MM.1S (cell line): ENCODE data around the gene SLC17A7.

Source experiments
- DNase-seq: peaks from one replicate; pipeline ENCODE4 v3.0.0-alpha.2; 2015
- H2AFZ ChIP-seq: fragments of 300-600 bp; sonication (generic); 2 replicates; pipeline ENCODE4 v1.6.0; 2016; ENCODE audit warnings: antibody characterized with exemption, low read length
- H3F3A ChIP-seq: fragments of 300-600 bp; sonication (generic); 2 replicates; pipeline ENCODE4 v1.6.1; 2016; ENCODE audit warnings: mild to moderate bottlenecking, antibody characterized with exemption, low read length, moderate library complexity, mixed read lengths; ENCODE audit not compliant: insufficient read depth
- H3K27ac ChIP-seq: fragments of 300-600 bp; sonication (generic); 2 replicates; pipeline ENCODE4 v1.5.1; 2016; ENCODE audit warnings: mild to moderate bottlenecking, low read length
- H3K27me3 ChIP-seq: fragments of 300-600 bp; sonication (generic); replicated peaks from 2 replicates; pipeline ENCODE4 v1.6.0; 2016; ENCODE audit warnings: low read length; ENCODE audit not compliant: insufficient read depth
- H3K36me3 ChIP-seq: fragments of 300-600 bp; sonication (generic); replicated peaks from 2 replicates; pipeline ENCODE4 v1.6.1; 2016; ENCODE audit warnings: mild to moderate bottlenecking, low read length, mixed read lengths; ENCODE audit not compliant: insufficient read depth
- H3K4me1 ChIP-seq: fragments of 300-600 bp; sonication (generic); 2 replicates; pipeline ENCODE4 v1.6.1; 2016; ENCODE audit warnings: low read length, mixed read lengths
- H3K4me2 ChIP-seq: fragments of 300-600 bp; sonication (generic); 2 replicates; pipeline ENCODE4 v1.6.0; 2016; ENCODE audit warnings: low read depth, low read length
- H3K4me3 ChIP-seq: fragments of 300-600 bp; sonication (generic); 2 replicates; pipeline ENCODE4 v1.5.1; 2016; ENCODE audit warnings: low read length, mixed read lengths
- H3K79me2 ChIP-seq: fragments of 300-600 bp; sonication (generic); 2 replicates; pipeline ENCODE4 v1.6.1; 2016; ENCODE audit warnings: mixed run types, low read length, mixed read lengths
- H3K9ac ChIP-seq: fragments of 300-600 bp; sonication (generic); 2 replicates; pipeline ENCODE4 v1.6.1; 2016; ENCODE audit warnings: low read length, mixed read lengths
- H3K9me2 ChIP-seq: fragments of 300-600 bp; sonication (generic); replicated peaks from 2 replicates; pipeline ENCODE4 v1.6.1; 2016; ENCODE audit warnings: mild to moderate bottlenecking, low read length, mixed read lengths; ENCODE audit not compliant: insufficient read depth
- H3K9me3 ChIP-seq: fragments of 300-600 bp; sonication (generic); replicated peaks from 2 replicates; pipeline ENCODE4 v1.6.1; 2016; ENCODE audit warnings: mild to moderate bottlenecking, low read length, mixed read lengths; ENCODE audit not compliant: insufficient read depth
- H4K20me1 ChIP-seq: fragments of 300-600 bp; sonication (generic); 2 replicates; pipeline ENCODE4 v1.6.1; 2016; ENCODE audit warnings: mild to moderate bottlenecking, low read length, moderate library complexity, mixed read lengths; ENCODE audit not compliant: insufficient read depth
- EZH2 ChIP-seq: fragments of 300-600 bp; sonication (generic); optimal IDR thresholded peaks from 2 replicates; pipeline ENCODE3; 2017; ENCODE audit warnings: low read depth, mild to moderate bottlenecking, antibody characterized with exemption, low read length, mixed read lengths
- EZH2phosphoT487 ChIP-seq: fragments of 300-600 bp; sonication (generic); IDR thresholded peaks from 2 replicates; pipeline ENCODE4 v1.6.1; 2018; ENCODE audit warnings: antibody characterized with exemption, low read length
- TF ChIP-seq, protein P1 (sequence below): fragments of 300-600 bp; sonication (generic); IDR thresholded peaks from 2 replicates; pipeline ENCODE4 v1.5.1; 2016; ENCODE audit warnings: antibody characterized with exemption, low read length, mixed read lengths

SLC17A7 gene

GRCh38 chr19:49413348-49413747 is 28.0 kb downstream of the SLC17A7 start:
- Histone ChIP-seq H3K4me1 (peaks cover 8% of the 10 kb centered on the region), H3K27ac (no peak overlapping the region), H4K20me1 (no peaks in the 10 kb centered on the region), H3K9me3 (no peaks in the 10 kb centered on the region), H3K4me2 (no peak overlapping the region), H3K27me3 (peaks cover 55% of the 10 kb centered on the region), H3K9me2 (no peaks in the 10 kb centered on the region), H3K4me3 (no peak overlapping the region), H3F3A (no peaks in the 10 kb centered on the region), H3K9ac (no peak overlapping the region), H3K79me2 (no peaks in the 10 kb centered on the region), H3K36me3 (no peaks in the 10 kb centered on the region), H2AFZ (no peak overlapping the region)
- DNase-seq: no peak
- TF ChIP-seq, protein P1, sequence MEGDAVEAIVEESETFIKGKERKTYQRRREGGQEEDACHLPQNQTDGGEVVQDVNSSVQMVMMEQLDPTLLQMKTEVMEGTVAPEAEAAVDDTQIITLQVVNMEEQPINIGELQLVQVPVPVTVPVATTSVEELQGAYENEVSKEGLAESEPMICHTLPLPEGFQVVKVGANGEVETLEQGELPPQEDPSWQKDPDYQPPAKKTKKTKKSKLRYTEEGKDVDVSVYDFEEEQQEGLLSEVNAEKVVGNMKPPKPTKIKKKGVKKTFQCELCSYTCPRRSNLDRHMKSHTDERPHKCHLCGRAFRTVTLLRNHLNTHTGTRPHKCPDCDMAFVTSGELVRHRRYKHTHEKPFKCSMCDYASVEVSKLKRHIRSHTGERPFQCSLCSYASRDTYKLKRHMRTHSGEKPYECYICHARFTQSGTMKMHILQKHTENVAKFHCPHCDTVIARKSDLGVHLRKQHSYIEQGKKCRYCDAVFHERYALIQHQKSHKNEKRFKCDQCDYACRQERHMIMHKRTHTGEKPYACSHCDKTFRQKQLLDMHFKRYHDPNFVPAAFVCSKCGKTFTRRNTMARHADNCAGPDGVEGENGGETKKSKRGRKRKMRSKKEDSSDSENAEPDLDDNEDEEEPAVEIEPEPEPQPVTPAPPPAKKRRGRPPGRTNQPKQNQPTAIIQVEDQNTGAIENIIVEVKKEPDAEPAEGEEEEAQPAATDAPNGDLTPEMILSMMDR: no peak
- no peak for TF ChIP-seq EZH2
- TF ChIP-seq EZH2phosphoT487: no peak

- H3K4me1 ChIP-seq: peaks cover 8% of the 10 kb centered on the region
- H3K27ac ChIP-seq: no peak overlapping the region
- H3F3A ChIP-seq: no peaks in the 10 kb centered on the region
- H2AFZ ChIP-seq: no peak overlapping the region
- no peaks in the 10 kb centered on the region for H3K9me2 ChIP-seq
- H3K36me3 ChIP-seq: no peaks in the 10 kb centered on the region
- no peaks in the 10 kb centered on the region for H3K9me3 ChIP-seq
- DNase-seq: no peak
- no peaks in the 10 kb centered on the region for H3K79me2 ChIP-seq
- no peak overlapping the region for H3K9ac ChIP-seq
- TF ChIP-seq EZH2 (no peak), EZH2phosphoT487 (no peak)
- TF ChIP-seq, protein P1: no peak
- H3K4me3 ChIP-seq: no peak overlapping the region
- no peaks in the 10 kb centered on the region for H4K20me1 ChIP-seq
- H3K27me3 ChIP-seq: peaks cover 44% of the 10 kb centered on the region
- H3K4me2 ChIP-seq: no peak overlapping the region
Measured at GRCh38 chr19:49411681-49412326, 29.5 kb downstream of the SLC17A7 start.

DNA sequence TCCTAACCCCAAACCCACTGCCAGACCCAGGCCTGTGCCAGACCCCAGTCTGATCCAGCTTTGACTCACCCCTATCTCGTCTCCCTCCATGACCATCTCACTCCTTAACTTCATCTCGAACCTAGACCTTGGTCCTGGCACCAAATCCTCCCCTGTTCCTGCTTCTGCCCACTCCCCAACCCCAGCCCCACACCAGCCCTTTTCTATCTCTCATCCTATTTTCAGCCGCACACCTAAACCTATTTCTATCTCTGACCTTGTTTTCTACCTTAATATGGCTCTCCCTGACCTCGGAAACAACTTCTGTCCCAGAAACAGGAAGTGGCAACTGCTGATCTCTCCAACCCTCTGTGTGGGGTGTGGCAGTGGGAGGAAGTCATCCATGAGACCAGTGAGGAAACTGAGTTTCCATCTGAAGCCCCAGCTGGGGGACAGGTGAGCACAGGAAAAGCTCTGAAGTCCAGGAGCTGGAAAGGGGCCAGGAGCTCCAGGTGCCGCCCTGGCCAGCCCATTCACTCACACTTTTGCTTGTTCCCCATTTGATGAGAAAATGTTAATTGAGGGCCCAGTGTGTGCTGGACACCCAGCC is 31.8 kb downstream of the SLC17A7 start:
- no peaks in the 10 kb centered on the region for H3K36me3 ChIP-seq
- H3K4me2 ChIP-seq: peak overlapping the region; percentile 35; the same call in 1 of the 2 replicates
- TF ChIP-seq, protein P1: no peak
- TF ChIP-seq EZH2phosphoT487: no peak
- no peak for TF ChIP-seq EZH2
- H2AFZ ChIP-seq: peak overlapping the region; percentile 59
- no peak overlapping the region for H3K9ac ChIP-seq
- H3K9me3 ChIP-seq: no peaks in the 10 kb centered on the region
- peaks cover 8% of the 10 kb centered on the region for H3K4me1 ChIP-seq
- H3K4me3 ChIP-seq: no peak overlapping the region
- no peaks in the 10 kb centered on the region for H3F3A ChIP-seq
- H4K20me1 ChIP-seq: no peaks in the 10 kb centered on the region
- no peaks in the 10 kb centered on the region for H3K79me2 ChIP-seq
- no peak overlapping the region for H3K27ac ChIP-seq
- DNase-seq: no peak
- H3K27me3 ChIP-seq: peaks cover 24% of the 10 kb centered on the region
- no peaks in the 10 kb centered on the region for H3K9me2 ChIP-seq
